Lung (tissue), 12 donors: ENCODE measurements around the gene INTS7. TPM values are rescaled to one million over a fixed set of nuclear protein-coding genes. Genes with fewer than 3 reads are reported as not detected.

Experiments
- ATAC-seq: fragments of 200-7000 bp; cut with Tn5 transposase; one replicate; pipeline ENCODE4 v1.9.1; 2020; ENCODE audit warnings: moderate number of reproducible peaks; ENCODE audit not compliant: insufficient read depth, low FRiP score
- DNase-seq, 3 donors: peaks; one replicate each; pipeline ENCODE4 v3.0.0-alpha.2; 2013 to 2017
- H3K27ac ChIP-seq, 2 donors: one replicate each; pipeline ENCODE4 v1.5.1; 2013; ENCODE audit warnings: mild to moderate bottlenecking in 2 of 2, moderate library complexity in 2 of 2, control low read depth in 1 of 2, inconsistent platforms in 1 of 2, low read depth in 1 of 2, low read length in 1 of 2
- H3K27me3 ChIP-seq, 3 donors: one replicate each; pipeline ENCODE4 v1.5.1; 2013; ENCODE audit warnings: low read length in 2 of 3; ENCODE audit not compliant: control insufficient read depth in 3 of 3, insufficient read depth in 3 of 3
- H3K36me3 ChIP-seq, 4 donors: one replicate each; pipeline ENCODE4 v1.5.1; 2013; ENCODE audit warnings: low read length in 4 of 4, mild to moderate bottlenecking in 1 of 4, moderate library complexity in 1 of 4; ENCODE audit not compliant: control insufficient read depth in 4 of 4, insufficient read depth in 4 of 4
- H3K4me1 ChIP-seq, 5 donors: one replicate each; pipeline ENCODE4 v1.5.1; 2013; ENCODE audit warnings: low read length in 5 of 5, mild to moderate bottlenecking in 2 of 5, moderate library complexity in 1 of 5; ENCODE audit not compliant: control insufficient read depth in 5 of 5, insufficient read depth in 5 of 5
- H3K4me3 ChIP-seq: one replicate; pipeline ENCODE4 v1.5.1; 2013; ENCODE audit warnings: mild to moderate bottlenecking, control low read depth, moderate library complexity
- H3K9ac ChIP-seq, 2 donors: one replicate each; pipeline ENCODE4 v1.5.1; 2013; ENCODE audit warnings: low read length in 2 of 2, control low read depth in 1 of 2; ENCODE audit not compliant: insufficient read depth in 1 of 2
- H3K9me3 ChIP-seq, 4 donors: one replicate each; pipeline ENCODE4 v1.5.1; 2013; ENCODE audit warnings: low read length in 3 of 4, mild to moderate bottlenecking in 1 of 4, moderate library complexity in 1 of 4; ENCODE audit not compliant: control insufficient read depth in 4 of 4, insufficient read depth in 3 of 4
- WGBS, 2 donors: extraction: QIAGEN DNeasy Blood & Tissue Kit; methylation state at CpG; one replicate each; pipeline ENCODE4 v1.1.7; 2013; 5-methylcytosine and 5-hydroxymethylcytosine counted together
- polyA plus RNA-seq, 2 donors: library from polyadenylated mRNA; stranded (reverse); fragments of 200-250 nt; gene quantifications; one replicate each; pipeline ENCODE4 v1.2.1, GENCODE V29; 2013
- total RNA-seq, 2 donors: library from RNA; depleted of rRNA in 1 of 2; stranded (reverse); fragments of >200 nt in 1 of 2; gene quantifications; one replicate each; pipeline ENCODE4 v1.2.1, GENCODE V29; 2014 to 2021
- TF ChIP-seq, protein P1 (sequence below): IDR thresholded peaks from 2 replicates; pipeline ENCODE4 v1.5.1; 2012; ENCODE audit warnings: mild to moderate bottlenecking; ENCODE audit errors: control extremely low read depth, extremely low read depth
- donor health status: control.
- donor health status: control.
- donor health status: Bipolar disorder and iron deficiency.
- donor health status: healthy.
- donor health status: DM: yes; HTN: yes; CAD: no.

Gene INTS7
- total and polyA plus RNA-seq, 4 donors: 6.4 to 18.9 (median 11.8) TPM

GRCh38 chr1:211967704-211968103, 67.7 kb downstream of the INTS7 start:
- Histone ChIP-seq H3K9me3 (no peaks in the 10 kb centered on the region), H3K4me3 (no peak overlapping the region), H3K4me1 (no peaks in the 10 kb centered on the region), H3K27me3 (no peaks in the 10 kb centered on the region), H3K27ac (no peak overlapping the region), H3K9ac (no peak overlapping the region), H3K36me3 (peaks cover 0 to 15% (median 12%) of the 10 kb centered on the region in 4 donors)
- 90 to 95% methylated on average over 3 of the region's 3 CpGs for WGBS, 2 donors
- DNase-seq: no peak
- TF ChIP-seq, protein P1, sequence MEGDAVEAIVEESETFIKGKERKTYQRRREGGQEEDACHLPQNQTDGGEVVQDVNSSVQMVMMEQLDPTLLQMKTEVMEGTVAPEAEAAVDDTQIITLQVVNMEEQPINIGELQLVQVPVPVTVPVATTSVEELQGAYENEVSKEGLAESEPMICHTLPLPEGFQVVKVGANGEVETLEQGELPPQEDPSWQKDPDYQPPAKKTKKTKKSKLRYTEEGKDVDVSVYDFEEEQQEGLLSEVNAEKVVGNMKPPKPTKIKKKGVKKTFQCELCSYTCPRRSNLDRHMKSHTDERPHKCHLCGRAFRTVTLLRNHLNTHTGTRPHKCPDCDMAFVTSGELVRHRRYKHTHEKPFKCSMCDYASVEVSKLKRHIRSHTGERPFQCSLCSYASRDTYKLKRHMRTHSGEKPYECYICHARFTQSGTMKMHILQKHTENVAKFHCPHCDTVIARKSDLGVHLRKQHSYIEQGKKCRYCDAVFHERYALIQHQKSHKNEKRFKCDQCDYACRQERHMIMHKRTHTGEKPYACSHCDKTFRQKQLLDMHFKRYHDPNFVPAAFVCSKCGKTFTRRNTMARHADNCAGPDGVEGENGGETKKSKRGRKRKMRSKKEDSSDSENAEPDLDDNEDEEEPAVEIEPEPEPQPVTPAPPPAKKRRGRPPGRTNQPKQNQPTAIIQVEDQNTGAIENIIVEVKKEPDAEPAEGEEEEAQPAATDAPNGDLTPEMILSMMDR: no peak
- no peak for ATAC-seq

GRCh38 chr1:211965108-211965805, 70.1 kb downstream of the INTS7 start:
- 68 to 89% methylated on average over 8 of the region's 8 CpGs for WGBS, 2 donors
- H3K9ac ChIP-seq: no peak overlapping the region

GRCh38 chr1:211959680-211960079, 75.7 kb downstream of the INTS7 start:
- 98% methylated on average over 11 of the region's 11 CpGs for WGBS, 2 donors
- H3K27ac ChIP-seq: no peak overlapping the region
- no peak for ATAC-seq
- H3K9me3 ChIP-seq: peaks cover 0 to 2% (median 0%) of the 10 kb centered on the region in 4 donors
- no peak overlapping the region for H3K9ac ChIP-seq
- no peaks in the 10 kb centered on the region for H3K4me1 ChIP-seq
- H3K36me3 ChIP-seq: peaks cover 0 to 11% (median 9%) of the 10 kb centered on the region in 4 donors
- no peak overlapping the region for H3K4me3 ChIP-seq
- DNase-seq: no peak
- TF ChIP-seq, protein P1: no peak
- no peaks in the 10 kb centered on the region for H3K27me3 ChIP-seq

More at GRCh38 chr1:211965108-211965805, 70.1 kb downstream of the INTS7 start:
- H3K4me1 ChIP-seq: no peaks in the 10 kb centered on the region
- ATAC-seq (no peak), DNase-seq (no peak)
- H3K36me3 ChIP-seq: peaks cover 0 to 20% (median 13%) of the 10 kb centered on the region in 4 donors
- H3K27ac ChIP-seq: no peak overlapping the region
- TF ChIP-seq, protein P1: no peak
- peaks cover 0 to 2% (median 0%) of the 10 kb centered on the region in 4 donors for H3K9me3 ChIP-seq
- H3K27me3 ChIP-seq: no peaks in the 10 kb centered on the region
- H3K4me3 ChIP-seq: no peak overlapping the region
